ENCODE measurements around the gene KNOP1. TPM values are rescaled to one million over a fixed set of nuclear protein-coding genes. Genes with fewer than 3 reads are reported as not detected.

Gene KNOP1
- total RNA-seq, 1 experiment from 2014 or later: 3.6 TPM

DNA sequence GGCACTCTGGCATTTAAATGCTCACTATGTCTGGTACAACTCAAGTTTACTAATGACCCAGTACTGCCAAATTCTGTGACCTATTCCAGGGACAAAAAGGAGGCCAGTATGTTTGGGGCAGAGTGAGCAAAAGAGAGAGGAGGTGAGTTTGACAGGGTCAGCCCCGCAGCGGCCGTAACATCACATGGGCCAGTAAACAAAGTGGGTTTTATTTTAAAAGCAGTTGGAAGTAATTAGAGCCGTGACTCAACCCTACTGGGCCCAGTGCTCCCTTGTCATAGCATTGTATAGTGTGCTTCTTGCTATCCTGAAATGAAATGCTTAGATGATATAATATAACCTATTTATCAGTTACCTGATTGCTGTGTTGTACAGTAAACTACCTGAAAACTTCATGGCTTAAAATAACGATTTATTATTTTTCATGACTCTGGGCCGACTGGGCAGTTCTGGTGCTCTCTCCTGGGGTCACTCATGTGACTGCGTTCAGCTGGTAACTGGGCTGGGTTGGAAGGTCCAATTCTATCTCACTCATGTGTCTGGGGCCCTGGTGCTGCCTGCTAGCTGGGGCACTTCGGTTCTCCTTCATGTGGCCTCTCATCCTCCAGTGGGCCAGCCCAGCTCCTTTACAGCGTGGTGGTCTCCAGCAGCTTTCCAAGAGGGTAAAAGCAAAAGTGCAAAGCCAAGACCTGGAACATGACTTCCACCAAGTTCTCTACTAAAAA is 27.4 kb upstream of the KNOP1 start:
- Histone ChIP-seq H3K9me3 (ENCODE audit: low read length) (no peaks in the 10 kb centered on the region), H3K79me2 (ENCODE audit: low read length) (no peaks in the 10 kb centered on the region), H3K4me2 (ENCODE audit: low read depth, low read length, poor library complexity, severe bottlenecking) (no peak overlapping the region), H3K9me2 (replicated peaks; ENCODE audit: insufficient read depth, low read length) (no peaks in the 10 kb centered on the region), H4K20me1 (ENCODE audit: insufficient read depth, low read depth, low read length) (no peaks in the 10 kb centered on the region), H3K27me3 (ENCODE audit: low read length) (no peaks in the 10 kb centered on the region), H3K36me3 (ENCODE audit: insufficient read depth, low read length) (no peaks in the 10 kb centered on the region), H3K27ac (ENCODE audit: low read length) (no peak overlapping the region), H3K4me3 (ENCODE audit: low read length) (no peak overlapping the region), H3K9ac (ENCODE audit: low read length) (no peak overlapping the region), H2AFZ (ENCODE audit: low read length) (no peak overlapping the region), H3K4me1 (ENCODE audit: low read length) (no peaks in the 10 kb centered on the region)
- DNase-seq: no peak

DNA sequence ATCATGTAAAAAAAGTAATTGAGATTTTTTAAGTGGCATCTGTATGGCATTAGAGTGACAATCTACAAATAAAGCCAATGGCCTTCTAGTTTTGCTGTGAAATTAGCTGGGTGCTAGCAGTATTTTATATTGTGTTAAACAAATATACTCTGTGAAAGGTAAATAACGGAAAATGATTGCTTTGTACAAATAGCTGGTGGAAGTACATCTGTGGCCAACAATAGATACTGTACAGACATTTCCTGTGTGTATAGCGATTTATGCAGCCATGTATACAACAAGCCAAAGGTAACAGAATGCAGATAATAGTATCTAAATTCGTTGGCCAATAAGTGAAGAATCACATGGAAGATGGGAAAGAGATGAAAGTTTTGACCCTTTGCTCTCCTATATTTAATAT is 26.6 kb upstream of the KNOP1 start:
- H3K27ac ChIP-seq (ENCODE audit: low read length): no peak overlapping the region
- no peaks in the 10 kb centered on the region for H3K79me2 ChIP-seq (ENCODE audit: low read length)
- no peak overlapping the region for H3K4me3 ChIP-seq (ENCODE audit: low read length)
- no peak overlapping the region for H3K4me2 ChIP-seq (ENCODE audit: low read depth, low read length, poor library complexity, severe bottlenecking)
- H2AFZ ChIP-seq (ENCODE audit: low read length): no peak overlapping the region
- H3K36me3 ChIP-seq (ENCODE audit: insufficient read depth, low read length): no peaks in the 10 kb centered on the region
- no peak overlapping the region for H3K9ac ChIP-seq (ENCODE audit: low read length)
- no peaks in the 10 kb centered on the region for H3K9me3 ChIP-seq (ENCODE audit: low read length)
- H4K20me1 ChIP-seq (ENCODE audit: insufficient read depth, low read depth, low read length): no peaks in the 10 kb centered on the region
- no peaks in the 10 kb centered on the region for H3K4me1 ChIP-seq (ENCODE audit: low read length)
- DNase-seq: no peak
- H3K9me2 ChIP-seq (replicated peaks; ENCODE audit: insufficient read depth, low read length): no peaks in the 10 kb centered on the region
- no peaks in the 10 kb centered on the region for H3K27me3 ChIP-seq (ENCODE audit: low read length)

DNA sequence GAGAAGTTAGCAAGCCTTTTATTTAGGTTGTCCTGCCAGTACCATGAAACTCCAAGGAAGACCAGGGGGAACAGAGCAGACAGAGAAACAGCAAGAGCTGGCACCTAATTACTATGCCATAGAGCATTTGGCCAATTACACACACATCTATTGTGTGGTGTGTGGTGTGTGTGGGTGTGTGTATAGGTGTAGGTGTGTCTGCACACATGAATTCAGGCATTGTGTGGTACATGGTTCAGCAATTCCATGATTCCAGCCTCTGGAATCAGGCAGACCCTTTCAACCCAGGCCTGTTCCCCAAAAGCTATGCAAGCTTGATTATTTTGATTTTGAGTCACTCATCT is 25.8 kb upstream of the KNOP1 start:
- H3K27me3 ChIP-seq (ENCODE audit: low read length): no peaks in the 10 kb centered on the region
- no peak overlapping the region for H3K4me2 ChIP-seq (ENCODE audit: low read depth, low read length, poor library complexity, severe bottlenecking)
- no peak overlapping the region for H3K4me3 ChIP-seq (ENCODE audit: low read length)

DNA sequence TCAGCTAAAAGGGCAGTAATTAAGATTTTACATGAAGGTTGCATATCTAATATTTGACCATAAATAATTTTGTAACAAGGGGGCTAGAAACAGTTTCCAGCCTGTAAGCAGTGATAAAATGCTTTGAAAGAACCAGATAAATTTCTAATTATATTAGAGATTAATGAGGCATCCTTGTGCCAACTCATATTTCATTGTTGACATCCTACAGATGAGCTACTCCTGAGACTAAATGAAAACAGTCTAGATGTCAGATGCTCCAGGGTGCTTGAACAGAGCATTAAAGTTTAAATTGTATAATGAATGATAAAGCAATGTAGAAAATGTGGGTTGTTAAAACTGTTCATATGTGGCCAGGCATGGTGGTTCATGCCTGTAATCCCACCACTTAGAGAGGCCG is 23.3 kb upstream of the KNOP1 start:
- no peak overlapping the region for H3K4me3 ChIP-seq (ENCODE audit: low read length)
- no peaks in the 10 kb centered on the region for H3K27me3 ChIP-seq (ENCODE audit: low read length)
- H3K36me3 ChIP-seq (ENCODE audit: insufficient read depth, low read length): no peaks in the 10 kb centered on the region
- no peak overlapping the region for H2AFZ ChIP-seq (ENCODE audit: low read length)
- no peak overlapping the region for H3K27ac ChIP-seq (ENCODE audit: low read length)
- no peaks in the 10 kb centered on the region for H3K4me1 ChIP-seq (ENCODE audit: low read length)
- no peaks in the 10 kb centered on the region for H4K20me1 ChIP-seq (ENCODE audit: insufficient read depth, low read depth, low read length)
- H3K9me2 ChIP-seq (replicated peaks; ENCODE audit: insufficient read depth, low read length): no peaks in the 10 kb centered on the region
- H3K79me2 ChIP-seq (ENCODE audit: low read length): no peaks in the 10 kb centered on the region
- no peak overlapping the region for H3K4me2 ChIP-seq (ENCODE audit: low read depth, low read length, poor library complexity, severe bottlenecking)
- DNase-seq: no peak
- H3K9ac ChIP-seq (ENCODE audit: low read length): no peak overlapping the region
- H3K9me3 ChIP-seq (ENCODE audit: low read length): no peaks in the 10 kb centered on the region

More for the DNA sequence above, 25.8 kb upstream of the KNOP1 start:
- Histone ChIP-seq H3K9me3 (ENCODE audit: low read length) (no peaks in the 10 kb centered on the region), H3K79me2 (ENCODE audit: low read length) (no peaks in the 10 kb centered on the region), H2AFZ (ENCODE audit: low read length) (no peak overlapping the region), H3K36me3 (ENCODE audit: insufficient read depth, low read length) (no peaks in the 10 kb centered on the region), H4K20me1 (ENCODE audit: insufficient read depth, low read depth, low read length) (no peaks in the 10 kb centered on the region), H3K4me1 (ENCODE audit: low read length) (no peaks in the 10 kb centered on the region), H3K27ac (ENCODE audit: low read length) (no peak overlapping the region), H3K9me2 (replicated peaks; ENCODE audit: insufficient read depth, low read length) (no peaks in the 10 kb centered on the region), H3K9ac (ENCODE audit: low read length) (no peak overlapping the region)
- DNase-seq: no peak

DNA sequence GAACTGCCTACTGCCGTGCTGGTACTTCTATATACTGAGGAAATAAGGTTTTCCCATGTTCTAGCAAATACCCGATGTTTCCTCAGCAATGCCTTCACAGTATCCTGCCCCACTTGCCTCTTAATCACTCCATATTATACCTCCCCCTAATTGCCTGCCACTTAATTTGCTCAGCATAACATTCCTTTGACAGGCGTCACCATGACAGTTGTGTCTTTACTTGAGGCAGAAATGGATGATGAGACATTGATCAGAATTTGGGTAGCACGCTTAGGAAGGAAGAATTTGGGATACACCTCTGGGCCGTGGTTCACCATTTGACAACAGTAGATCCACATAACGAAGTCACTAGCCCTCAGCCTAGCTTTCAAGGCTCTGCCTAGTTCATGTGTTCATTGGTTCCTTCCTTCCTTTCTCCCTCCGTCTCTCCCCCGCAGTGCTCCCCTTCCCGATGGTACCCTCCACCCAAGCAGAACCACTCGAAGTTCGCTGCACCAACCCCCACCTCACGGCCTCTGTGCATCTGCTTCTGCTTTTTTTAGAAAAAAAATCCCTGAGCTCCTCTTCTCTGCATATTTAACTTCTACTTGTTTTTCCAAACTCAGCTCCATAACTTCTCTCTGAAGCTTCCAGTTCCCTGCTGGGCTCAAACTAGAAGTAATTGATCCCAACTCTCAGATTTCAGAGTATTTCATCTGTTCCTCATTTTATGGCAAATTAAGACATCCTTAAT is 19.4 kb upstream of the KNOP1 start:
- no peaks in the 10 kb centered on the region for H3K9me2 ChIP-seq (replicated peaks; ENCODE audit: insufficient read depth, low read length)
- H2AFZ ChIP-seq (ENCODE audit: low read length): no peak overlapping the region
- no peak overlapping the region for H3K9ac ChIP-seq (ENCODE audit: low read length)
- DNase-seq: no peak
- H3K79me2 ChIP-seq (ENCODE audit: low read length): no peaks in the 10 kb centered on the region
- no peaks in the 10 kb centered on the region for H4K20me1 ChIP-seq (ENCODE audit: insufficient read depth, low read depth, low read length)
- no peaks in the 10 kb centered on the region for H3K4me1 ChIP-seq (ENCODE audit: low read length)
- H3K27ac ChIP-seq (ENCODE audit: low read length): no peak overlapping the region
- H3K9me3 ChIP-seq (ENCODE audit: low read length): no peaks in the 10 kb centered on the region
- no peak overlapping the region for H3K4me2 ChIP-seq (ENCODE audit: low read depth, low read length, poor library complexity, severe bottlenecking)
- H3K27me3 ChIP-seq (ENCODE audit: low read length): no peaks in the 10 kb centered on the region
- H3K4me3 ChIP-seq (ENCODE audit: low read length): no peak overlapping the region
- no peaks in the 10 kb centered on the region for H3K36me3 ChIP-seq (ENCODE audit: insufficient read depth, low read length)

DNA sequence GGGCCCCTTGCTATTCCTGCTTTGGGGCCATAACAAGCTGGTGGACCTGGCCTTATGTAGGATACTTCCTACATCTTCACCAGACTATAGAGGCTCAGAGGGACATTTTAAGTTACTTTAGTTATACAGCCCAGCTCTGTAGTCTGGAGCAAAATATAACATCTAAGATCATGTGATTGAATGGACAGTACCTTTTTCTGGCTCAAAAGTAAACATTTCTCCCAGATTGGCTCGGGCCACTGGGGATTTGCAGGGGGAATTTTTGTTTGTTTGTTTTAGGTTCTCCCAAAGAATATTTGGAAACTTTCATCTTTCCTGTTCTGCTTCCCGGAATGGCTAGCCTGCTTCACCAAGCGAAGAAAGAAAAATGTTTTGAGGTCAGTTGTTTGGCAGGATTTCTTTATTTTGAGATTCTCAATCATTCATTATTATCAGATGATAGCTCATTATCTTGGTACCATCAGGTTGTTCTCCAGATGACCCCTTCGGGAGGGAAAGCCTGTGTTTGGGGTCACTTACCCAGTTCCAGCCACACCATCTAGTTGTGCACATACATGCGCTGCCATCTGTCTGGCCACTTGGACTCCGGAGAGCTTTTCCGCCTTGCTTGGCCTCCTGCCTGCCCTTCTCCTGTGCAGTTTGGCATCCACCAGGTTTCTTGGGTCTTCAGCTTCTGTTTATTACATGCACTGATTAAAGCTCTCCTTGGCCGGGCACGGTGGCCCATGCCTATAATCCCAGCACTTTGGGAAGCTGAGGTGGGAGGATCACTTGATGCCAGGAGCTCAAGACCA is 17.2 kb upstream of the KNOP1 start:
- H3K4me2 ChIP-seq (ENCODE audit: low read depth, low read length, poor library complexity, severe bottlenecking): no peak overlapping the region

DNA sequence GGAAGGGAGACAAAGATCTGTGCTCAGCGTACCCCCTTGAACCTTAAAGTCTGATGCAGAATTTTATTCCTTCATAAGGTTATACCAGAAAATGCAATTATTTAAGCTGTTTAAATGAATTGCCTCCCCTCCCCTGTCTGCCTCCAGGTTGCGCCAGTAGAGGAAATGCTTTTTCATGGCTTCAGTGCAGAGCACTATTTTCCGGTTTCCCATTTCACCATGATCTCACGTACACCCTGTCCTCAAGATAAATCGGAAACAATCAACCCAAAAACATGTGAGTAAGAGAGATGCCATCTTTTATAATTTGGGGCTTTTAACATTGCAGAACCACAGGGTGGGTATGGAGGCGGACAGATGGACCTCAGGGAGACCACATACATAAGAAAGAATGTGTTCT is 15.5 kb upstream of the KNOP1 start:
- Histone ChIP-seq H3K4me2 (ENCODE audit: low read depth, low read length, poor library complexity, severe bottlenecking) (no peak overlapping the region), H4K20me1 (ENCODE audit: insufficient read depth, low read depth, low read length) (no peaks in the 10 kb centered on the region), H3K9me2 (replicated peaks; ENCODE audit: insufficient read depth, low read length) (no peaks in the 10 kb centered on the region), H3K79me2 (ENCODE audit: low read length) (no peaks in the 10 kb centered on the region), H3K4me3 (ENCODE audit: low read length) (no peak overlapping the region), H3K27ac (ENCODE audit: low read length) (no peak overlapping the region), H3K36me3 (ENCODE audit: insufficient read depth, low read length) (no peaks in the 10 kb centered on the region), H3K9ac (ENCODE audit: low read length) (no peak overlapping the region), H3K9me3 (ENCODE audit: low read length) (no peaks in the 10 kb centered on the region), H3K4me1 (ENCODE audit: low read length) (no peaks in the 10 kb centered on the region), H2AFZ (ENCODE audit: low read length) (no peak overlapping the region), H3K27me3 (ENCODE audit: low read length) (no peaks in the 10 kb centered on the region)
- no peak for DNase-seq

More for the DNA sequence above, 17.2 kb upstream of the KNOP1 start:
- Histone ChIP-seq H3K4me3 (ENCODE audit: low read length) (no peak overlapping the region), H2AFZ (ENCODE audit: low read length) (no peak overlapping the region), H3K36me3 (ENCODE audit: insufficient read depth, low read length) (no peaks in the 10 kb centered on the region), H3K4me1 (ENCODE audit: low read length) (no peaks in the 10 kb centered on the region), H4K20me1 (ENCODE audit: insufficient read depth, low read depth, low read length) (no peaks in the 10 kb centered on the region), H3K27me3 (ENCODE audit: low read length) (no peaks in the 10 kb centered on the region), H3K9ac (ENCODE audit: low read length) (no peak overlapping the region), H3K27ac (ENCODE audit: low read length) (no peak overlapping the region), H3K79me2 (ENCODE audit: low read length) (no peaks in the 10 kb centered on the region), H3K9me2 (replicated peaks; ENCODE audit: insufficient read depth, low read length) (no peaks in the 10 kb centered on the region), H3K9me3 (ENCODE audit: low read length) (no peaks in the 10 kb centered on the region)
- no peak for DNase-seq

DNA sequence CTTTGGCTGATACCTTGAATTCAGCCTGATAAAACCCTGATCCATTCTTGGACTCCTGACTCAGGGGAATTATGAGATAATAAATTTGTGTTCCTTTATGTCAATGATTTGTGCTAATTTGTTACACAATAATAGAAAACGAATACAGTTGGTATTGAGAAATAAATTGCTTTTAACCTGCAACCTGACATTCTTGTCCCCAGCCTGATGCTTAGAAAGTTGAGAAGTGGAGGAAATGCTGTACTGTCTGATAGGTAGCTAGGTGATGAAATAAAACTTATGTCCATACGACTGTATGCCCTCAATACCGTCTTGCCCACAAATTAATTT is 10.6 kb upstream of the KNOP1 start:
- no peaks in the 10 kb centered on the region for H3K36me3 ChIP-seq (ENCODE audit: insufficient read depth, low read length)
- H3K4me1 ChIP-seq (ENCODE audit: low read length): no peaks in the 10 kb centered on the region
- DNase-seq: no peak
- H2AFZ ChIP-seq (ENCODE audit: low read length): no peak overlapping the region
- H3K9me3 ChIP-seq (ENCODE audit: low read length): no peaks in the 10 kb centered on the region
- no peak overlapping the region for H3K4me3 ChIP-seq (ENCODE audit: low read length)
- no peak overlapping the region for H3K27ac ChIP-seq (ENCODE audit: low read length)
- H4K20me1 ChIP-seq (ENCODE audit: insufficient read depth, low read depth, low read length): no peaks in the 10 kb centered on the region
- no peak overlapping the region for H3K9ac ChIP-seq (ENCODE audit: low read length)
- H3K27me3 ChIP-seq (ENCODE audit: low read length): no peaks in the 10 kb centered on the region
- H3K4me2 ChIP-seq (ENCODE audit: low read depth, low read length, poor library complexity, severe bottlenecking): no peak overlapping the region
- H3K79me2 ChIP-seq (ENCODE audit: low read length): no peaks in the 10 kb centered on the region
- no peaks in the 10 kb centered on the region for H3K9me2 ChIP-seq (replicated peaks; ENCODE audit: insufficient read depth, low read length)
